ENCODE data around the gene APBB2. TPM values are rescaled to one million over a fixed set of nuclear protein-coding genes. Genes with fewer than 3 reads are reported as not detected.
A peak's percentile ranks its signal among the peaks of the same experiment; 100 is the strongest.

The APBB2 gene
- total and polyA plus RNA-seq, 8 donors: 42.5 to 94.8 (median 53.8) TPM

DNA sequence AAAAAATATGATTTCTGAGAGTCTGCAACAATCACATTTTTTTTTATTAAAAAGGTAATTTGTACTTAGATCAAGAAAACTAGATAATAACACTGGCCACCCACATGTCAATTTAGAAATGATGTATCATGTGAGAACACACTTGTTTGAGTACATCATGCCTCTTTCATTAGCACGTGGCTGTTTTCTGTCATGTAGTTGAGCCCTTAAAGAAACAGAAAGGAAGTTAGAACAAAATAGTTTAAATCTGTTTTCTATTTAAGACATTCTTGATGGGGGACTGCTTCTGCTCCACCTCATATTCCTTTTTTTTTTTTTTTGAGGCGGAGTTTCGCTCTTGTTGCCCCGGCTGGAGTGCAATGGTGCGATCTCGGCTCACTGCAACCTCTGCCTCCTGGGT, 257.1 kb downstream of the APBB2 start:
- Histone ChIP-seq H3K36me3 (no peaks in the 10 kb centered on the region), H3K4me3 (no peak overlapping the region), H3K27ac (no peak overlapping the region), H3K9me3 (no peaks in the 10 kb centered on the region), H3K27me3 (no peaks in the 10 kb centered on the region), H3K4me1 (peaks cover 12 to 15% of the 10 kb centered on the region in 2 donors)
- TF ChIP-seq, protein P1, sequence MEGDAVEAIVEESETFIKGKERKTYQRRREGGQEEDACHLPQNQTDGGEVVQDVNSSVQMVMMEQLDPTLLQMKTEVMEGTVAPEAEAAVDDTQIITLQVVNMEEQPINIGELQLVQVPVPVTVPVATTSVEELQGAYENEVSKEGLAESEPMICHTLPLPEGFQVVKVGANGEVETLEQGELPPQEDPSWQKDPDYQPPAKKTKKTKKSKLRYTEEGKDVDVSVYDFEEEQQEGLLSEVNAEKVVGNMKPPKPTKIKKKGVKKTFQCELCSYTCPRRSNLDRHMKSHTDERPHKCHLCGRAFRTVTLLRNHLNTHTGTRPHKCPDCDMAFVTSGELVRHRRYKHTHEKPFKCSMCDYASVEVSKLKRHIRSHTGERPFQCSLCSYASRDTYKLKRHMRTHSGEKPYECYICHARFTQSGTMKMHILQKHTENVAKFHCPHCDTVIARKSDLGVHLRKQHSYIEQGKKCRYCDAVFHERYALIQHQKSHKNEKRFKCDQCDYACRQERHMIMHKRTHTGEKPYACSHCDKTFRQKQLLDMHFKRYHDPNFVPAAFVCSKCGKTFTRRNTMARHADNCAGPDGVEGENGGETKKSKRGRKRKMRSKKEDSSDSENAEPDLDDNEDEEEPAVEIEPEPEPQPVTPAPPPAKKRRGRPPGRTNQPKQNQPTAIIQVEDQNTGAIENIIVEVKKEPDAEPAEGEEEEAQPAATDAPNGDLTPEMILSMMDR (IDR thresholded peaks at IDR 0.05): no peak
- intact Hi-C loops (cut with DNase I): no loop called here
- no peak for ATAC-seq
- no peak for DNase-seq

DNA sequence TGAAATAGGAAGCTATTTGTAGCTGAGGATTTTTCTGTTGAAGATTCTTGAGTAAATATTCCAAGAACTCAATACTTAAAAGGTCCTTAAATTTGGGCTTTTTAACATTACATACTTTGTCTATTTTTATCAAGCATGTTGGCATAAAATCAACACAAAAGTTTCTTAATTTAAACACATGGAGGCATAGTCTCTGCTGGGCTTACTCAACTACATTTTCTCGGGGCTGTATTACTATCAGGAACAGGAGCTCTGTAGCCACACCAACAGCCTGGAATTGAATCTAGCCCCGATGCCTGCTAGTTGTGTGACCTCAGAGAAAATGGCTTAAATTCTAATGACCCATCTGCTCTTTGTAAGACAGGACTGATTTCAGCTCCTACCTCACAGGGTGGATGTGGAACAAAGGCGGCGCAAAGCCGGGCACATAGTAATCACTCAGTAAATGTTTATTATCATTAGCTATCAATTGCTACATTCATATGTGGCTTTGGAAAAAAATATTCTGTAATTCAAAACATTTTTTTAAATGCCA, 257.6 kb downstream of the APBB2 start:
- Histone ChIP-seq H3K4me1 (peaks cover 11 to 12% of the 10 kb centered on the region in 2 donors), H3K36me3 (no peaks in the 10 kb centered on the region), H3K4me3 (no peak overlapping the region), H3K27me3 (no peaks in the 10 kb centered on the region), H3K27ac (no peak overlapping the region), H3K9me3 (no peaks in the 10 kb centered on the region)
- intact Hi-C loops (cut with DNase I): no loop called here
- ATAC-seq: no peak
- TF ChIP-seq, protein P1 (IDR thresholded peaks at IDR 0.05): no peak
- DNase-seq: no peak

DNA sequence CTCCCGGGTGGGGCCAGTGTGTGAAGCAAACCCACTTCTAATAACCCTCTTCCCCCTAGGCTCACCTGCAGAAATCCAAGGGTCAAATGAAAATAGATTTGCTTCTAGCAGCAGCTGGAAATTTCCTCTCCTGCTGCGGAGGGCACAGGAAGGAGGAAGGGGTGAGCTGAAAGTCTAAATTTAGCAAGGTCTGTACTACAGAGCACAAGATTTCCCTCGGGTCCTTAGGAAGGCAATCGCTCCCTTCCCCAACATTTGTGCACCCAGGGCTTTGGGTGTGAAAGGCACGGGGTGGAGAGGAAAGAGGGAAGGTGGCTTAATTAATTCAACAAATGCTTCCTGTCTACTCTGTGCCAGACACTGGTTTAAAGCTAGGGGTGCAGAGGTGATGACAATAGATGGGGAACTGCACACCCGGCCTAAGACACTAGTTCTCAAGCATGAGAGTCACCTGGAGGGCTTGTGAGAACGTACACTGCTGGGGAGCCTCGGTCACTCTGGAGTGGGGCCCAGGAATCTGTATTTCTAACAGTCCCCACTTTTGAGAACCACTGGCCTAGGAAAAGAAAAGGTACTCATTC, 260.2 kb downstream of the APBB2 start:
- TF ChIP-seq, protein P1 (IDR thresholded peaks at IDR 0.05): no peak
- Histone ChIP-seq H3K27ac (peak overlapping the region; percentile 37 to 53), H3K9me3 (no peaks in the 10 kb centered on the region), H3K36me3 (no peaks in the 10 kb centered on the region), H3K27me3 (no peaks in the 10 kb centered on the region), H3K4me1 (peaks cover 11 to 12% of the 10 kb centered on the region in 2 donors), H3K4me3 (no peak overlapping the region)
- DNase-seq: no peak
- intact Hi-C loops (cut with DNase I): no loop called here
- ATAC-seq: no peak

DNA sequence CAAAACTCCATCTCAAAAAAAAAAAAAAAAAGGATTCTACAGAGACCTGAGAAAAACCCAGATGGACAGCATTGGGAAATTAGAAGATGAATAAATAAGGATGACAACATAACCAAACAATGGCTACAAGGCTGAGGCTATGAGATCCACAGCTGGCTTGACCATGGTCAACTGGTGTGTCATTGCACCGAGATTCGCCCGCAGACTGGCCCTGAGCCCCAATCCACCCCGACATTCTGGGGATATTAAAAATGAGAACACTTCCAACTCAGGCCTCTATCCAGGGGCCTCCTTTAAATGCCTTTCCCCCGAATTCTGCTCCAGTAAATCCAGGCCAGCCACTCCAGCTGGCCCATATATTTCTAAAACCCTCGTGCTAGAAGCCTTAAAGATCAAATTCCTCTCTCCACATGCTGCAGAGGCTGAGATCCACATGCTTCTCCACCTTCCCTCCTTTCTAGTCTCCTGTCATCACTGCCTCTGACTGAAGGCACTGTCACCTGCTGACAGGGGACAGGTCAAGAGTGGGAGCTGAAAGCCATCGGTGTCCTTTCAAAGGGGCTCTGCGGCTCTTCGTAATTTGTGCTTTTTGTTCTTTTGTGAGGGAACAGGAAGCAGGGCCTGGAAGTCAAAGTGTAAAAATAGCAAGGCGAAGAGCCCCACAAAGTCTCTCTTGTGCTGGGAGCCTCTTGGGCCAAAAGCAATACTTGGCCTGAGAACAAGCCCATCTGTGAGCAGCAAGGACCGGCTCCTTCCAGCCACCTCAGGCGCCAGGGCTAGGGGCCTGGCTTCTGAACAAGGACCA, 260.9 kb downstream of the APBB2 start:
- Histone ChIP-seq H3K36me3 (no peaks in the 10 kb centered on the region), H3K27ac (peak overlapping the region; percentile 37 to 53), H3K9me3 (no peaks in the 10 kb centered on the region), H3K4me3 (no peak overlapping the region), H3K27me3 (no peaks in the 10 kb centered on the region), H3K4me1 (peaks cover 11 to 12% of the 10 kb centered on the region in 2 donors)
- DNase-seq (no peak), ATAC-seq (no peak)
- TF ChIP-seq, protein P1 (IDR thresholded peaks at IDR 0.05): no peak
- intact Hi-C loops (cut with DNase I): no loop called here

DNA sequence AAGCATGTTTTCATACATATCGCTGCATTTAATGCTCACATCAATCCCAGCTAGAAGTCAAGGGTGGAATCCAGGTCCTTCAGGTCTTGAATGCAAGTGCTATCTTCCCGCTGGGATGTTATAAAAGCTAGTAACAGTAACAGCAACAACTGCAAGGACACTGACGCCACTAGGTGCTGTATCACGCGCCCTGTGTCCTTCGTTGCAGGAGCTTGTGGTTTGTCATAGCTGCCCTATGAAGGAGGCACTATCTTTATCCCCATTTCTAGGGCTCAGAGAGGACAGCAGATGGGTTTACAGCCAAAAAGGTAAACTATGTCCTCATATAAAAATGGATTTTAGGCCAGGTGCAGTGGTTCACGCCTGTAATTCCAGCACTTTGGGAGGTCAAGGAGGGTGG, 261.7 kb downstream of the APBB2 start:
- TF ChIP-seq, protein P1 (IDR thresholded peaks at IDR 0.05): no peak
- Histone ChIP-seq H3K4me1 (peaks cover 11 to 12% of the 10 kb centered on the region in 2 donors), H3K9me3 (no peaks in the 10 kb centered on the region), H3K36me3 (no peaks in the 10 kb centered on the region), H3K27ac (no peak overlapping the region), H3K4me3 (no peak overlapping the region), H3K27me3 (no peaks in the 10 kb centered on the region)
- ATAC-seq (no peak), DNase-seq (no peak)
- intact Hi-C loops (cut with DNase I): no loop called here
